Activated naive CD8-positive, alpha-beta T cell (primary cell): ENCODE results near the gene TNFRSF14.
A peak's percentile ranks its signal among the peaks of the same experiment; 100 is the strongest.

Experiments
- H3K27ac Mint-ChIP-seq: one replicate; pipeline ENCODE4 v1.8.0; 2021; ENCODE audit warnings: mixed read lengths
- H3K27me3 Mint-ChIP-seq: one replicate; pipeline ENCODE4 v1.8.0; 2021; ENCODE audit warnings: mixed read lengths
- H3K36me3 Mint-ChIP-seq: one replicate; pipeline ENCODE4 v1.8.0; 2021; ENCODE audit warnings: mixed read lengths
- H3K4me1 Mint-ChIP-seq: one replicate; pipeline ENCODE4 v1.8.0; 2021; ENCODE audit warnings: low read depth, mixed read lengths
- H3K4me3 Mint-ChIP-seq: one replicate; pipeline ENCODE4 v1.8.0; 2021; ENCODE audit warnings: mild to moderate bottlenecking, mixed read lengths
- H3K9me3 Mint-ChIP-seq: one replicate; pipeline ENCODE4 v1.8.0; 2021; ENCODE audit warnings: low read depth, mixed read lengths

The TNFRSF14 gene

DNA sequence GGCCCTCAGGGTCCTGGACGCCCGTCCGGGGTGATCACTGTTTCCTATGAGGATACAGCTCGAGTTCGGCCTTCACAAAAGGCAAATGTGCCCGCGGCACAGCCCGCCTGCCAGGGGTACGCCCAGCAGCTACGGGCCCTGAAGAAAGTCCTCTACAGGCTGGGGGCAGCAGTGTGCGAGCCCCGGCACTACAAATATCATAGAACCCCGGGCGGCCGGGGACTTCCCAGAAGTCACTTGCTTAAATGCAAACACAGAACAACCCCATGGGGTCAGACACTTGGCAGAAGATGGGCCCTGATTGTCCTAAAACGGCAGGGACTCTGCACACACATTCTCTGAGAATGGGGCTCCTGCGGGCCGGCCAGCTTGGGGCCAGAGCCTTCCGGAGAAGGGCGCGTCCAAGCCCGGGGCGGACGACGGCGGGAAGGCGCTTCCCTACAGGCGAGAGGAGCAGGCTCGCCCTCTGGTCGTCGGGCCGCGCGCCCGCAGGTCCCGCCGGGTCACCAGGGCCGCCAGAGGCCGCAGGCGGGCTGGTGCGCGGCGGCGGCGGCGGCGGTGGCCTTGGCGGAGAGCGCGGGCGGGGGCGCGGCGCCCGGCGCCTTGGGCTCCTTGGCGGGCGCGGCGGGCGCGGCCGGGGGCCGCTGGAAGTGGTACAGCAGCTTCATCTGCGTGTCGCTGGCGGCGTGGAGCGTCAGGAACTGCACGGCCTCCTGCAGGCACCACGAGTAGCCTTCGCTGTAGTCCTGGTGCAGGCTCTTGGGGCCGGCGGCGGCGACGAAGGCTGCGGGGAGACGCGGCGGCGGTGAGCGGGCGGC, 27.0 kb upstream of the TNFRSF14 start:
- peaks cover 2% of the 10 kb centered on the region for H3K27me3 Mint-ChIP-seq
- no peak overlapping the region for H3K27ac Mint-ChIP-seq

DNA sequence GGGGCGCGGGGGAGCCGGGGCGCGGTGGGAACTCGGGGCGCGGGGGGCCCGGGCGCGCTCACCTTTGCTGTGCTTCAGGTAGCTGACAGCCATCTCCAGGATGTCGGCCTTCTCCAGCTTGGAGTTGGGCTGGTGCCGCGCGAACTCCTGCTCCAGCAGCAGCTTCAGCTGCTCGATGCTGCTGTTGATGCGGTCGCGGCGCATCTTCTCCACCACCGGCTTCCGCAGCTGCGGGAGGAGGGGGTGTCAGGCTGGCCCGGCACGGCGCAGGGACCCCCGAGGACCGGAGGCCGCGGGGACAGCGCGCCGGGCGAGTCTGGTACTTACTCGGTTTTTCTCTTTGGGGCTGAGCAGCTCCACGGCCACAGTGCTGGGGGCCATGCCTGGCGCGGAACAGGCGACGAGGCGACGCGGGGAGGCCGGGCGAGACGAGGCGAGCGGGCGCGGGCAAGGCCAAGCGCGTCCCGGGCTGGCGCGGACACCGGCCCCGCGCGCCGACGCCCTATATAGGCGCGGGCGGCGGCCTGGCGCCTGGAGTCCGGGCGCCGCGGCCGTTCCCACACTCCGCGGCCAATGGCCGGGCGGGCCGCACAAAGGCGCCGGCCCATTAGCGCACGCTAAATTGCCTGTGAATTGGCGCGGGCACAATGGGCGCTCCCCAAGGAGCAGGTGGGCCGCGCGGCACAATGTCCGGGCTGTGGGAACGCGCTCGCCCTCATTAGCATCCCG, 26.2 kb upstream of the TNFRSF14 start, which contains the start of gene HES5:
TSS of gene HES5 (minus strand) at position 480 of the 729 bp plus-strand sequence. CDS start at position 381, 99 bp downstream.
- H3K27me3 Mint-ChIP-seq, result peaks cover 2% of the 10 kb centered on the region
- H3K9me3 Mint-ChIP-seq, result no peaks in the 10 kb centered on the region

More for the DNA sequence above, 27.0 kb upstream of the TNFRSF14 start:
- no peaks in the 10 kb centered on the region for H3K36me3 Mint-ChIP-seq
- no peaks in the 10 kb centered on the region for H3K9me3 Mint-ChIP-seq
- peak overlapping the region; percentile 82 for H3K4me3 Mint-ChIP-seq
- peaks cover 26% of the 10 kb centered on the region for H3K4me1 Mint-ChIP-seq

DNA sequence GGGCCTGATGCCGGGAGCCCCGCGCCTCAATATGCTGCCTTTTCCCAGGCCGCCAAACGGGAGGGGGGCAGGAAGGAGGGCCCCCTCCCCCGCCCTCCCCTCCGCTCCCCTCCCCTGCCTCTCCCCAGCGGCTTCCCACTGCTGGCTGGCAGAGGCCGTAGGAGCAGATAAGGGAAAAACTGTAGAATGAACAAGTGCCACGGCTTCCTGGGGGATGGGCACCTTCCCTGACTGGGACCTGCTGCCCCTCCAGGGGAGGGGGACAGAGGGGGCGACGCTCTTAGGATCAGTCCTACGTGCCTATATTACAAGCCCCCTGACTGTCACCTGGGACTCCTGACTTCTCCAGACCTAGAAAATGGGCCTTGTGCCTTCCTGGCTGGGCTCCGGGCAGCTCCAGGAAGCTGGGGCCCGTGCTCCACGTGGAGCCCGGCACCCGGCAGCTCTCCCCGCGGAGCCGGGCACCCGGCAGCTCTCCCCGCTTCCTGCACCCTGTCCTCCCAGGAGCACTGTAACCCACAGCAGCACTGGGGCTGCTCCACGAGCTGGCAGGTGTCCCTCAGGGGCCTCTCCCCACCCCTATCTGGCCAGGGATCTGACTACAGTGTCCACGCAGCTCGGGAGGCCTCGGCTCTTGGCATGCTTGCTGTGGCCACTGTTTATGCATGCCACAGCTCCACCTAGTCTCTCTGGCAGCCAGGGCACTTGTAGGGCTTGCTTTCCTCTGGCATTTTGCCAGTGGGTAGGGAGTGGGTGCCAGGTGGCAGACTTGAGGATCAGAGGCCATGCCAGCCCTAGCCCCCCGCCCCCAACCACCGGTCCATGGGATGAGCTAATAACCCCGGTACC, 25.4 kb upstream of the TNFRSF14 start:
- Mint-ChIP-seq H3K4me3 (peak overlapping the region; percentile 56), H3K27me3 (peaks cover 2% of the 10 kb centered on the region), H3K27ac (no peak overlapping the region), H3K4me1 (peaks cover 15% of the 10 kb centered on the region), H3K36me3 (no peaks in the 10 kb centered on the region), H3K9me3 (no peaks in the 10 kb centered on the region)

More for the DNA sequence above, 26.2 kb upstream of the TNFRSF14 start, which contains the start of gene HES5:
- H3K27ac Mint-ChIP-seq, result no peak within 1 kb of the TSS
- H3K36me3 Mint-ChIP-seq, result no peaks in the 10 kb centered on the region
- peak within 1 kb of the TSS; percentile 82 for H3K4me3 Mint-ChIP-seq
- peaks cover 18% of the 10 kb centered on the region for H3K4me1 Mint-ChIP-seq

GRCh38 chr1:2532485-2533160, 23.5 kb upstream of the TNFRSF14 start:
- Mint-ChIP-seq H3K27me3 (no peaks in the 10 kb centered on the region), H3K4me3 (no peak overlapping the region), H3K36me3 (no peaks in the 10 kb centered on the region), H3K9me3 (no peaks in the 10 kb centered on the region), H3K27ac (no peak overlapping the region), H3K4me1 (peaks cover 9% of the 10 kb centered on the region)

DNA sequence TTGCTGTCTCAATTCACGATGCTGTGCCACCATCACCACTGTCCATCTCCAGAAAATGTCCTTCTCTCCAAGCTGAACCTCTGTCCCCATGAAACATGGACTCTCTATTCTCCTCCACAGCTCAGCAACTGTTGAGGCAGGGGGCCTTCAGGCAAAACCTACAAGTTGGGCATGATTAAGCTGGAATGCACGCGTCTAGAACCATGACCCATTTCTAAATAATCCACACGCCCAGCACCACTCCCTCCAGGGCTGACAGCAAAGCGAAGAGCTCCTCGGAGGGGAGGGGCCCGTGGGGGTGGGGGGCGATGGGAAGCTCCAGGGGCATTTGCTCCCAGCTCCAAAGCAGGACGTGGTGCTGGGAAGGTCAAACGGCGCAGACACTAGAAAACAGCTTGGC, 22.8 kb upstream of the TNFRSF14 start:
- peaks cover 9% of the 10 kb centered on the region for H3K4me1 Mint-ChIP-seq
- H3K36me3 Mint-ChIP-seq, result no peaks in the 10 kb centered on the region
- no peak overlapping the region for H3K27ac Mint-ChIP-seq
- H3K9me3 Mint-ChIP-seq, result no peaks in the 10 kb centered on the region
- H3K27me3 Mint-ChIP-seq, result no peaks in the 10 kb centered on the region
- no peak overlapping the region for H3K4me3 Mint-ChIP-seq

- peaks cover 5% of the 10 kb centered on the region for H3K4me1 Mint-ChIP-seq
- no peaks in the 10 kb centered on the region for H3K27me3 Mint-ChIP-seq
- no peaks in the 10 kb centered on the region for H3K36me3 Mint-ChIP-seq
- no peak overlapping the region for H3K4me3 Mint-ChIP-seq
- H3K27ac Mint-ChIP-seq, result no peak overlapping the region
- H3K9me3 Mint-ChIP-seq, result no peaks in the 10 kb centered on the region
Measured at GRCh38 chr1:2534315-2534686, 21.9 kb upstream of the TNFRSF14 start.

DNA sequence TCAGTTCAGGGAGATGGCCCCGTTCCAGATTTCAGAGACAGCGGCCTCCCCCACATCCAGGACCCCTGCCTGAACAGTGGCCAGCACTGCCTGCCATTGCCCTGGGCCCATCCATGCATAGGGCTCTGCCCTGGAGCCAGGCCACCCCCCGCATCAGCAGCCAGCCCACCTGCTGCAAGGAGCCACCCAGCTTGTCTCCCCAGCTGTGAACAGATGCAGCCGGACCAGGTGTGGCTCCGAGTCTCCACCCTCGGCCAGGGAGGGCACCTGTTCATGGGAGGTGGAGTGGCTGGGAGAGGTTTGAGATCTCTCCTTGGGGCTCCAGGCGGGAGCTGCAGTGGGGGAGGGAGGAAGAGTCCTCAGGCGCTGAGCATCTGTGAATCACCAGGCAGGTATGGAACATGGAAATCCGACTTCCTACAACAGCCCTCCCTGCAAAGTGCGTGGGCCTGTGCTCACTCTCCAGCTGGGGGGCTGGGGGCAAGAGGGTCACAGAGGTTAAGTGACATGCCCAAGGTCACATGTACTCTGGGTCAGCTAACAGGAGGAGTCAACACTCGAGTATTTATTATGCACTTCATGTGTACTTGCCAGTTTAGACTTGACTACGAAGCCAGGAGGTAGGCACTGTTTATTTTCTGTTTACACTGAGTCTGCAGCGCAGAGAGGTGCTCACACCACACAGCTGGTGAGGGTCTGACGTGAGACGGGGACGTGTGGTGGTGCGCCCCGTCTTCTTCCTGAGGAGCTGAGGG, 21.3 kb upstream of the TNFRSF14 start:
- no peaks in the 10 kb centered on the region for H3K27me3 Mint-ChIP-seq
- H3K36me3 Mint-ChIP-seq, result no peaks in the 10 kb centered on the region
- H3K4me1 Mint-ChIP-seq, result peaks cover 5% of the 10 kb centered on the region
- H3K4me3 Mint-ChIP-seq, result no peak overlapping the region
- no peak overlapping the region for H3K27ac Mint-ChIP-seq
- H3K9me3 Mint-ChIP-seq, result no peaks in the 10 kb centered on the region

DNA sequence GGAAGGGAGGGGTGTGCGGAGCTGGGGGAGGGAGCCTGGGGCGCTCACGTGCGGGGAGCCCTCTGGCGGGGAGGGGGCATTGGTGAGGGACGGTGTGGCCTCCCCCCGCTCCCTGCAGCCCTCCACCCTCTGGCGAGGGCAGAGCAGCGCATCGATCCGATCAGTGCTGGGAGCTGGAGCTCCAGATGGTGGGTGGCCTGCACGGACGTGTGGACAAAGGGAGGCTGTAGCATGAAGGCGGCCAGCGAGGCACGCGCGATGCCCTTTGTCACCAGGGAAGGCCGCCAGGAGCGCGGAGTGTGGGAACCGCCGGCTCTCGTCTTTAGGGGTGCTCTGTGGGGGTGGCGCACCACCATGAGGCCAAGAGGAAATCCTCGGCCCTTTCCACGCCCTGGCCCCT, 20.7 kb upstream of the TNFRSF14 start:
- Mint-ChIP-seq H3K27me3 (no peaks in the 10 kb centered on the region), H3K36me3 (no peaks in the 10 kb centered on the region), H3K9me3 (no peaks in the 10 kb centered on the region), H3K4me3 (no peak overlapping the region), H3K27ac (no peak overlapping the region), H3K4me1 (peaks cover 5% of the 10 kb centered on the region)

DNA sequence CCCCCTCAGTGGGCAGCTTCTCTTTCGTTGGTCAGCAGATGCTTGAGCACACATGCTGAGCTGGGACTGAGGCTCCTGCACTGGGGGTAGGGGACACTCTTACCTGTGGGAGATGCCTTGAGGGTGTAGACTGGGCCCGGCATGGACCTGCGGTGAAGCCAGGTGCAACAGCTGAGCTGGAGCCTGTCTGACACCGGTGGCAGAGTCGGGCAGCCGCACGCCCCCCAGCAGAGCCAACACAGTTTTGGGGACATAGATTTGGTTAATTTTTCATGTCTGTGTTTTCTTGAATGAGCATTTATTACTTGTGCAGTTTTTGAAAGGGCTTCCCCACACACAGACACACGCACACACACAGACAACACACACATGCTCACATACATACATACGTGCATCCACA, 20.2 kb upstream of the TNFRSF14 start:
- Mint-ChIP-seq H3K27me3 (no peaks in the 10 kb centered on the region), H3K36me3 (no peaks in the 10 kb centered on the region), H3K27ac (no peak overlapping the region), H3K4me3 (no peak overlapping the region), H3K9me3 (no peaks in the 10 kb centered on the region), H3K4me1 (peaks cover 1% of the 10 kb centered on the region)

DNA sequence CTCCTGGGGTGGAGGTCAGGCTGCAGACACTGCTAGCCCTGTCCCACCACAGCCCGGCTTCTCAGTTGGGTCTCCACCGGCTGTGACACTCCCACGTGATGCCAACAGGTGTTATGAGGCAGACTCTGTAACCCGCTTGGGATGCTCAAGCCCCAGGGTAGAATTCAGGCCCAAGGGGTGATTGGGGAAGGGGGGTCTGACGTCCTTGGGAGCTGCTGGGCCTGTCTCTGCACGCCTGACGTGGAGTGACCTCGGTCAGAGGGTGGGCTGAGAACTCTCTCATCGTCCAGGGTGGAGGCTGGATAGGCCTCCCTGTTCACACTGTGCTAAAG, 18.4 kb upstream of the TNFRSF14 start:
- Mint-ChIP-seq H3K27me3 (no peaks in the 10 kb centered on the region), H3K36me3 (no peaks in the 10 kb centered on the region)

GRCh38 chr1:2538376-2538775, 17.8 kb upstream of the TNFRSF14 start:
- Mint-ChIP-seq H3K36me3 (no peaks in the 10 kb centered on the region), H3K27me3 (no peaks in the 10 kb centered on the region), H3K4me1 (peaks cover 2% of the 10 kb centered on the region), H3K4me3 (no peak overlapping the region), H3K27ac (no peak overlapping the region), H3K9me3 (no peaks in the 10 kb centered on the region)

More for the DNA sequence above, 18.4 kb upstream of the TNFRSF14 start:
- H3K27ac Mint-ChIP-seq, result no peak overlapping the region
- no peak overlapping the region for H3K4me3 Mint-ChIP-seq
- no peaks in the 10 kb centered on the region for H3K9me3 Mint-ChIP-seq
- peaks cover 2% of the 10 kb centered on the region for H3K4me1 Mint-ChIP-seq

DNA sequence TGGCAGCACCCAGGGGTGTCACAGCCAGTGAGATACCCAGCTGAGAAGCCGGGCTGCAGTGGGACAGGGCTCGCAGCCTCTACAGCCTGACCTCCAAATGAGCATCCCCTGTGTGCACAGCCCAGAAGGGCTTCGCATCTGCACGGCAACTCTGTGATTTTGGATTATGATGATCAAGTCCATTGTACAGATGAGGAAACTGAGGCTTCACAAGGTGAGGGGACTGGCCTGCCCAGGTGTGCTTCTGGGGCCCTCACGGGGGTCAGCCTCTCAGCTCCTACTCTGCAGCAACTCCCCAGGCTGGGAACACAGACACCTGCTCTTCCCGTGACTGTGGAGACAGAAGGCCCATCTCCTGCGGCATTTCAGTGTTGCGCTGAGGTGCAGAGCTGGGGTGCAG, 17.3 kb upstream of the TNFRSF14 start:
- no peaks in the 10 kb centered on the region for H3K9me3 Mint-ChIP-seq
- no peaks in the 10 kb centered on the region for H3K36me3 Mint-ChIP-seq
- H3K4me1 Mint-ChIP-seq, result peaks cover 2% of the 10 kb centered on the region
- H3K4me3 Mint-ChIP-seq, result no peak overlapping the region
- H3K27ac Mint-ChIP-seq, result no peak overlapping the region
- no peaks in the 10 kb centered on the region for H3K27me3 Mint-ChIP-seq

DNA sequence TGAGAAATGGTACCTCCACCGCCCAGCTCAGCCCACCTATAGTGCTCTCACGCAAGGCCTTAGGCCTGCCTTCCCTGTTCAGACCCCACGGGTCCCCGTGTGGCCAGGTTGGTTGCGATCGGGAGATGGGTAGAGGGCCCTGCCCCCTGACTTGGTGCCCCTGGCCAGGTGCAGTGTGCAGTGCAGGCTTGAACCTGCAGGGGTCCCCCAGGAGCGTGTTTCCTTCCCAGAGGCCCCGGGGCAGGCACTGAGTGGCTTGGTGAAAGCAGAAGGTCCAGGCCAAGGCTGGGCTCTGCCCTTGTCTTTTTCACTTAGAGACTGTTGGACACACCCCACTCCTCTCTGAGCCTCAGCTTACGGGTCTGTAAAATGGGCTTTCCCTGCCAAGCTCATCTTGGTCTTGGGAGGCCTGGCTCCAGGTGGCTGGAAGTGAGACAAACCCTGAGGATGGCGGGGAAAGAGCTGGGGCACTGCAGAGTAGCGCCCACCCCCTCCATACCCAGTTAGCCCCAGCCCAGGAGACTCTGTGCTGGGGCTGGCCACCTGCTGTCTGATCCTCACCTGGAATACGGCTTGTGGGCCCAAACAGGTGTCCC, 16.8 kb upstream of the TNFRSF14 start:
- H3K27me3 Mint-ChIP-seq, result no peaks in the 10 kb centered on the region
- no peak overlapping the region for H3K27ac Mint-ChIP-seq
- no peaks in the 10 kb centered on the region for H3K9me3 Mint-ChIP-seq
- no peak overlapping the region for H3K4me3 Mint-ChIP-seq
- peaks cover 4% of the 10 kb centered on the region for H3K4me1 Mint-ChIP-seq
- no peaks in the 10 kb centered on the region for H3K36me3 Mint-ChIP-seq
